GM23338 (cell line): Measurements from ENCODE around the gene ASPG. TPM values are rescaled to one million over a fixed set of nuclear protein-coding genes. Genes with fewer than 3 reads are reported as not detected.

ENCODE experiments used
- ATAC-seq: fragments of 200-7000 bp; cut with Tn5 transposase; 3 replicates; pipeline ENCODE4 v1.9.1; 2020
- DNase-seq: peaks from one replicate; pipeline ENCODE4 v3.0.0-alpha.2; 2015; ENCODE audit warnings: low spot score
- H2AFZ ChIP-seq: fragments of 200-600 bp; sonication (generic); 2 replicates; pipeline ENCODE4 v1.8.0; 2016; ENCODE audit warnings: antibody characterized with exemption, mild to moderate bottlenecking, moderate library complexity
- H3F3A ChIP-seq: fragments of 200-600 bp; sonication (generic); replicated peaks from 2 replicates; pipeline ENCODE4 v1.8.0; 2017; ENCODE audit warnings: antibody characterized with exemption, mixed run types, low read depth
- H3K27ac ChIP-seq: fragments of 200-600 bp; sonication (generic); 2 replicates; pipeline ENCODE4 v1.6.1; 2016; ENCODE audit warnings: low read depth
- H3K27me3 ChIP-seq: fragments of 200-600 bp; sonication (generic); 2 replicates; pipeline ENCODE4 v1.8.0; 2016; ENCODE audit warnings: mild to moderate bottlenecking, mixed run types, moderate library complexity; ENCODE audit not compliant: insufficient read depth
- H3K36me3 ChIP-seq: fragments of 200-600 bp; sonication (generic); 2 replicates; pipeline ENCODE4 v1.8.0; 2016; ENCODE audit warnings: mild to moderate bottlenecking; ENCODE audit not compliant: insufficient read depth
- H3K4me1 ChIP-seq: fragments of 200-600 bp; sonication (generic); 2 replicates; pipeline ENCODE4 v1.8.0; 2016; ENCODE audit warnings: mild to moderate bottlenecking, moderate library complexity; ENCODE audit not compliant: insufficient read depth
- H3K4me2 ChIP-seq: fragments of 200-600 bp; sonication (generic); 2 replicates; pipeline ENCODE4 v1.7.1; 2017; ENCODE audit warnings: mixed run types
- H3K4me3 ChIP-seq: fragments of 200-600 bp; sonication (generic); 2 replicates; pipeline ENCODE4 v1.6.1; 2016; ENCODE audit warnings: mixed run types
- H3K79me2 ChIP-seq: fragments of 200-600 bp; sonication (generic); replicated peaks from 2 replicates; pipeline ENCODE4 v1.8.0; 2017; ENCODE audit warnings: mild to moderate bottlenecking; ENCODE audit not compliant: insufficient read depth
- H3K9me2 ChIP-seq: fragments of 200-600 bp; sonication (generic); 2 replicates; pipeline ENCODE4 v1.8.0; 2017; ENCODE audit not compliant: insufficient read depth
- H4K20me1 ChIP-seq: fragments of 200-600 bp; sonication (generic); replicated peaks from 2 replicates; pipeline ENCODE4 v1.8.0; 2017; ENCODE audit warnings: mild to moderate bottlenecking; ENCODE audit not compliant: insufficient read depth
- H3K27ac Mint-ChIP-seq: 2 replicates; pipeline ENCODE4 v1.8.0; 2020; ENCODE audit warnings: inconsistent platforms, mild to moderate bottlenecking, moderate library complexity, mixed read lengths
- H3K27me3 Mint-ChIP-seq: 3 replicates; pipeline ENCODE4 v1.8.0; 2022; ENCODE audit warnings: low read depth, mild to moderate bottlenecking, moderate library complexity, mixed read lengths, inconsistent platforms; ENCODE audit not compliant: insufficient read depth, poor library complexity
- H3K36me3 Mint-ChIP-seq: 3 replicates; pipeline ENCODE4 v1.8.0; 2021; ENCODE audit warnings: low read depth, mild to moderate bottlenecking, inconsistent platforms, moderate library complexity, mixed read lengths
- H3K4me1 Mint-ChIP-seq: 3 replicates; pipeline ENCODE4 v1.8.0; 2020; ENCODE audit warnings: mild to moderate bottlenecking, inconsistent platforms, mixed read lengths
- H3K4me3 Mint-ChIP-seq: 3 replicates; pipeline ENCODE4 v1.8.0; 2021; ENCODE audit warnings: moderate library complexity, mild to moderate bottlenecking, inconsistent platforms, mixed read lengths
- H3K9me3 Mint-ChIP-seq: 3 replicates; pipeline ENCODE4 v1.8.0; 2020; ENCODE audit warnings: moderate library complexity, mild to moderate bottlenecking, inconsistent platforms, mixed read lengths
- CREB1 ChIP-seq: fragments of 250-450 bp; sonication (Bioruptor Pico); IDR thresholded peaks from 2 replicates; pipeline ENCODE4 v1.5.0; 2020; ENCODE audit warnings: low read depth, mild to moderate bottlenecking, moderate library complexity
- CTCF ChIP-seq, 2 experiments: fragments of 200-600 bp in 1 of 2; sonication (generic) in 1 of 2; conservative IDR thresholded peaks; 2 replicates each; pipeline versions ENCODE4 v1.5.1 to v1.6.1; 2016 to 2017; ENCODE audit warnings: antibody characterized with exemption in 2 of 2, low read depth in 2 of 2, mild to moderate bottlenecking in 2 of 2, moderate library complexity in 1 of 2
- EZH2 ChIP-seq: fragments of 200-600 bp; sonication (generic); IDR thresholded peaks from one replicate; pipeline ENCODE4 v1.8.0; 2017; ENCODE audit warnings: antibody characterized with exemption, mild to moderate bottlenecking, low read depth; ENCODE audit not compliant: unreplicated experiment
- EZH2phosphoT487 ChIP-seq: fragments of 200-600 bp; sonication (generic); IDR thresholded peaks from one replicate; pipeline ENCODE4 v1.8.1; 2018; ENCODE audit warnings: antibody characterized with exemption; ENCODE audit not compliant: unreplicated experiment
- ZNF331 ChIP-seq: fragments of 250-450 bp; sonication (Bioruptor Pico); IDR thresholded peaks from 2 replicates; pipeline ENCODE4 v1.5.0; 2020; ENCODE audit warnings: low read depth, mild to moderate bottlenecking, moderate library complexity
- ZNF462 ChIP-seq: fragments of 250-450 bp; sonication (Bioruptor Pico); IDR thresholded peaks from 2 replicates; pipeline ENCODE4 v1.5.0; 2020; ENCODE audit warnings: mild to moderate bottlenecking, moderate library complexity
- polyA plus RNA-seq: library from polyadenylated mRNA; unstranded; fragments of >200 nt; fragmentation: Nextera tagmentation; extraction: Ambion mirVana; gene quantifications from 2 replicates; pipeline ENCODE4 v1.2.1, GENCODE V29; 2016
- total RNA-seq: library from RNA; depleted of rRNA; stranded (reverse); fragments of >200 nt; shearing (Covaris generic); gene quantifications from 2 replicates; pipeline ENCODE4 v1.2.3, GENCODE V29; 2014

The ASPG gene
- total and polyA plus RNA-seq, 2 experiments from 2014 or later, result 0.61 to 6.2 TPM

GRCh38 chr14:104099096-104100041, 13.9 kb downstream of the ASPG start:
- Mint-ChIP-seq H3K9me3 (no peaks in the 10 kb centered on the region), H3K4me1 (peaks cover 2% of the 10 kb centered on the region; the same call in 2 of the 3 replicates), H3K36me3 (no peaks in the 10 kb centered on the region), H3K4me3 (no peak overlapping the region), H3K27ac (no peak overlapping the region), H3K27me3 (peaks cover 4% of the 10 kb centered on the region)
- H4K20me1 ChIP-seq, result no peaks in the 10 kb centered on the region
- H3K79me2 ChIP-seq, result no peaks in the 10 kb centered on the region
- H2AFZ ChIP-seq, result no peak overlapping the region
- no peak overlapping the region for H3K27ac ChIP-seq
- no peak overlapping the region for H3K4me2 ChIP-seq
- no peaks in the 10 kb centered on the region for H3K27me3 ChIP-seq
- no peak overlapping the region for H3K4me3 ChIP-seq
- no peaks in the 10 kb centered on the region for H3K9me2 ChIP-seq
- TF ChIP-seq CTCF (conservative IDR thresholded peaks at IDR 0.05; ENCODE audit: low read depth in 2 of 2), result no peak
- DNase-seq (no peak), ATAC-seq (no peak)
- H3K4me1 ChIP-seq, result peaks cover 2% of the 10 kb centered on the region; the same call in 1 of the 2 replicates
- no peaks in the 10 kb centered on the region for H3F3A ChIP-seq
- no peaks in the 10 kb centered on the region for H3K36me3 ChIP-seq

GRCh38 chr14:104100171-104101085, 14.9 kb downstream of the ASPG start:
- no peaks in the 10 kb centered on the region for H3K4me1 Mint-ChIP-seq
- H3K4me3 ChIP-seq, result no peak overlapping the region
- DNase-seq, result no peak
- H3F3A ChIP-seq, result no peaks in the 10 kb centered on the region
- no peaks in the 10 kb centered on the region for H3K27me3 ChIP-seq
- H3K36me3 ChIP-seq, result no peaks in the 10 kb centered on the region
- no peaks in the 10 kb centered on the region for H3K4me1 ChIP-seq
- H3K27me3 Mint-ChIP-seq, result peaks cover 5% of the 10 kb centered on the region
- H4K20me1 ChIP-seq, result no peaks in the 10 kb centered on the region
- H3K27ac Mint-ChIP-seq, result no peak overlapping the region
- no peak overlapping the region for H3K4me2 ChIP-seq
- ATAC-seq, result no peak
- no peaks in the 10 kb centered on the region for H3K36me3 Mint-ChIP-seq
- no peak overlapping the region for H2AFZ ChIP-seq
- no peaks in the 10 kb centered on the region for H3K9me3 Mint-ChIP-seq
- no peak overlapping the region for H3K27ac ChIP-seq
- H3K79me2 ChIP-seq, result no peaks in the 10 kb centered on the region
- H3K9me2 ChIP-seq, result no peaks in the 10 kb centered on the region
- H3K4me3 Mint-ChIP-seq, result no peak overlapping the region
- TF ChIP-seq CREB1 (no peak), CTCF (conservative IDR thresholded peaks at IDR 0.05; ENCODE audit: low read depth in 2 of 2) (no peak), ZNF462 (CRISPR knock-in tag) (no peak), EZH2phosphoT487 (no peak), EZH2 (no peak), ZNF331 (no peak)
